ENCODE measurements around the gene PTH2.

DNA sequence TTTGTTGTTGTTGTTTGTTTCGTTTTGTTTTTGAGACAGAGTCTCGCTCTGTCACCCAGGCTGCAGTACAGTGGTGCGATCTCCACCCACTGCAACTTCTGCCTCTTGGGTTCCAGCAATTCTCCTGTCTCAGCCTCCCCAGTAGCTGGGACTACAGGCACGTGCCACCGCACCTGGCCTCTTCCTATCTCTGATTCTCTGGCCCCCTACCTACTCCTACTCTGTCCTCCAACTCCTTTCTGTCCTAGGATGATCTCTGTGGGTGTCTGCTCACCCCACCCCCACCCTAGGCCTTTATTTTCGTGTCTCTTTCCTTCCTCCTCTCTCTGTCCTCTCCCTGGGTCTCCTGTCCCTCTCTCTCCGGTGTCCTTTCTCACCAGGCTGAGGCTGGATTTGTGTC, 27.2 kb upstream of the PTH2 start:
- TF ChIP-seq CSDC2 (CRISPR knock-in tag; IDR thresholded peaks at IDR 0.05), result no peak
- TF ChIP-seq ARNTL (CRISPR knock-in tag; IDR thresholded peaks at IDR 0.05; ENCODE audit: borderline replicate concordance, low read depth), result no peak
- no peak for TF ChIP-seq BACH2 (CRISPR knock-in tag; IDR thresholded peaks at IDR 0.05; ENCODE audit: borderline replicate concordance)
- TF ChIP-seq RARB (CRISPR knock-in tag; IDR thresholded peaks at IDR 0.05), result no peak
- no peak for TF ChIP-seq ZFP30 (CRISPR knock-in tag; IDR thresholded peaks at IDR 0.05)
- no peak for TF ChIP-seq ZFP3 (CRISPR knock-in tag; IDR thresholded peaks at IDR 0.05)
- TF ChIP-seq, protein P1, sequence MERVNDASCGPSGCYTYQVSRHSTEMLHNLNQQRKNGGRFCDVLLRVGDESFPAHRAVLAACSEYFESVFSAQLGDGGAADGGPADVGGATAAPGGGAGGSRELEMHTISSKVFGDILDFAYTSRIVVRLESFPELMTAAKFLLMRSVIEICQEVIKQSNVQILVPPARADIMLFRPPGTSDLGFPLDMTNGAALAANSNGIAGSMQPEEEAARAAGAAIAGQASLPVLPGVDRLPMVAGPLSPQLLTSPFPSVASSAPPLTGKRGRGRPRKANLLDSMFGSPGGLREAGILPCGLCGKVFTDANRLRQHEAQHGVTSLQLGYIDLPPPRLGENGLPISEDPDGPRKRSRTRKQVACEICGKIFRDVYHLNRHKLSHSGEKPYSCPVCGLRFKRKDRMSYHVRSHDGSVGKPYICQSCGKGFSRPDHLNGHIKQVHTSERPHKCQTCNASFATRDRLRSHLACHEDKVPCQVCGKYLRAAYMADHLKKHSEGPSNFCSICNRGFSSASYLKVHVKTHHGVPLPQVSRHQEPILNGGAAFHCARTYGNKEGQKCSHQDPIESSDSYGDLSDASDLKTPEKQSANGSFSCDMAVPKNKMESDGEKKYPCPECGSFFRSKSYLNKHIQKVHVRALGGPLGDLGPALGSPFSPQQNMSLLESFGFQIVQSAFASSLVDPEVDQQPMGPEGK (CRISPR knock-in tag; IDR thresholded peaks at IDR 0.05; ENCODE audit: borderline replicate concordance), result no peak
